NT2/D1 (cell line): ENCODE measurements around the gene PSMA6.
A peak's percentile ranks its signal among the peaks of the same experiment; 100 is the strongest.

ENCODE experiments used
- DNase-seq: peaks from one replicate; pipeline ENCODE4 v3.0.0-alpha.2; 2011; ENCODE audit warnings: low read depth, low spot score
- H3K27me3 ChIP-seq: 2 replicates; pipeline ENCODE4 v1.6.0; 2011; ENCODE audit warnings: mild to moderate bottlenecking; ENCODE audit not compliant: insufficient read length, insufficient read depth
- H3K36me3 ChIP-seq: 2 replicates; pipeline ENCODE4 v1.6.1; 2011; ENCODE audit warnings: mild to moderate bottlenecking, low read length, mixed read lengths; ENCODE audit not compliant: insufficient read depth, insufficient read length
- H3K4me1 ChIP-seq: 2 replicates; pipeline ENCODE4 v1.5.1; 2011; ENCODE audit not compliant: insufficient read depth, insufficient read length
- H3K4me3 ChIP-seq: 2 replicates; pipeline ENCODE4 v1.5.1; 2011; ENCODE audit warnings: low read depth; ENCODE audit not compliant: insufficient read length
- H3K9ac ChIP-seq: 2 replicates; pipeline ENCODE4 v1.6.0; 2011; ENCODE audit warnings: low read depth; ENCODE audit not compliant: insufficient read length
- H3K9me3 ChIP-seq: 2 replicates; pipeline ENCODE4 v1.5.1; 2011; ENCODE audit warnings: mild to moderate bottlenecking, low read length; ENCODE audit not compliant: insufficient read depth
- SUZ12 ChIP-seq: IDR thresholded peaks from 2 replicates; pipeline ENCODE4 v1.6.1; 2011; ENCODE audit not compliant: insufficient read length, insufficient read depth; ENCODE audit errors: extremely low read depth
- YY1 ChIP-seq: IDR thresholded peaks from 2 replicates; pipeline ENCODE4 v1.6.1; 2011; ENCODE audit not compliant: insufficient read length, insufficient read depth
- ZNF274 ChIP-seq: IDR thresholded peaks from 2 replicates; pipeline ENCODE4 v1.6.1; 2011; ENCODE audit warnings: mild to moderate bottlenecking, low read depth, low read length

Gene PSMA6

DNA sequence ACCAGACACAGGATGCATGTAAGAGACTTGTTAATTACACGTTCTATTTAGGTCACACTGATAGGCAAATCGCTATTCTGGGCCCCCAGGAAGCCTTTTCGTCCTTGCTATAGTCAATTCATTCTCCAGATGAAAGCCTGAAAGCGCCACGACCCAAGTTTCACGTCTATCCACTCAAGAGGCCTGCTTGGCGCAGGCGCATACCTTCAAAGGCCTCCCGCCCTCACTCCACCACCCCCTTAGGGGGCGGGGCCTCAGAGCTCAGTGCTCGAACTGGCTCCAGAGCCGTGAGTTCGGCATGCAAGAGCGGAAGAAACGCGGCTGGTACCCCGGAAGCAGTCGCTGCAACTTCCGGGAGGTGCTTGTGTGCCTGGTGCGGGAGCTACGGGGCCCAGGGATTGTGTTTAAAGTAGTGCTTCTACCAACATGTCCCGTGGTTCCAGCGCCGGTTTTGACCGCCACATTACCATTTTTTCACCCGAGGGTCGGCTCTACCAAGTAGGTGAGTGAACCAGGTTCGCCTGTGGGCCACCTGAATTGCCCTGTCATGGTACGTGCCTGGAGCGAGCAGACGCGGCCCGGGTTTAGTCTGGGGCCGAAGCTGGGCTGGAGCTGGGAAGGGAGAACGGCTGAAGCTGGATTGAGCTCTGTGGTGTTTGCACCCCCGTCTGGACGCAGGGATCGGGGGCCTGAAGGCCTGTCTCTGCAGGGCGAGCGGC lies at the start of gene PSMA6:
TSS of gene PSMA6 (plus strand) at position 332 of the 719 bp plus-strand sequence. CDS start at position 427, 95 bp downstream.
- H3K4me3 ChIP-seq, result peak within 1 kb of the TSS; percentile 94
- peaks cover 2% of the 10 kb centered on the region for H3K4me1 ChIP-seq
- no peaks in the 10 kb centered on the region for H3K27me3 ChIP-seq
- no peaks in the 10 kb centered on the region for H3K9me3 ChIP-seq
- TF ChIP-seq ZNF274 (no peak), SUZ12 (no peak), YY1 (no peak)
- H3K36me3 ChIP-seq, result peaks cover 21% of the 10 kb centered on the region
- peak within 1 kb of the TSS; percentile 96 for H3K9ac ChIP-seq
- DNase-seq, result peak; percentile 96

GRCh38 chr14:35242599-35243311 lies 49.4 kb upstream of the PSMA6 start:
- no peaks in the 10 kb centered on the region for H3K9me3 ChIP-seq
- H3K9ac ChIP-seq, result no peak overlapping the region
- no peaks in the 10 kb centered on the region for H3K4me1 ChIP-seq
- H3K36me3 ChIP-seq, result no peaks in the 10 kb centered on the region
- TF ChIP-seq SUZ12 (no peak), YY1 (no peak), ZNF274 (no peak)
- no peaks in the 10 kb centered on the region for H3K27me3 ChIP-seq
- H3K4me3 ChIP-seq, result no peak overlapping the region
- DNase-seq, result no peak

GRCh38 chr14:35243956-35244355 lies 48.2 kb upstream of the PSMA6 start:
- no peaks in the 10 kb centered on the region for H3K36me3 ChIP-seq
- no peak for DNase-seq

DNA sequence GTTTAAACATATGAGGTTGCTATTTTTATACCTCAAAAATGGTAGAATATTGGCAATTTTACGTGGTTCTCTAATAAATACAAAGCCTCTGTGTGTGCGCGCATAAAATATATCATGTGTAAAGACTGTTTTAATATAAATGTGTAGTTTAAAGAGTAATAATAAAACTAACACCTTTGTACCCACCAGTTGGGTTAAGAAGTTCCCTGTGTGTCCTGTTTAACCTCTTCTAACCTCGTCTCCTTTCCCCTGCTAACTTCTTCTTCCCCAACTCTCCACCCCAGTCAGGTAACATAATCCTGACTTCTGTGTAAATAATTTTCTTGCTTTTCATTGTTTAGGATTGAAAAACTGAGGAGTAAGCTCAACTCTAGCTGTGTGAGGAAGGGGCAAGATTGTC lies 47.6 kb upstream of the PSMA6 start:
- no peaks in the 10 kb centered on the region for H3K27me3 ChIP-seq
- no peak for TF ChIP-seq ZNF274
- no peak for TF ChIP-seq YY1
- TF ChIP-seq SUZ12, result no peak
- no peak for DNase-seq
- no peak overlapping the region for H3K9ac ChIP-seq
- no peaks in the 10 kb centered on the region for H3K4me1 ChIP-seq
- no peaks in the 10 kb centered on the region for H3K9me3 ChIP-seq
- H3K4me3 ChIP-seq, result no peak overlapping the region
- H3K36me3 ChIP-seq, result no peaks in the 10 kb centered on the region

More at GRCh38 chr14:35243956-35244355, 48.2 kb upstream of the PSMA6 start:
- Histone ChIP-seq H3K9me3 (no peaks in the 10 kb centered on the region), H3K27me3 (no peaks in the 10 kb centered on the region), H3K9ac (no peak overlapping the region), H3K4me1 (no peaks in the 10 kb centered on the region), H3K4me3 (no peak overlapping the region)
- TF ChIP-seq YY1 (no peak), SUZ12 (no peak), ZNF274 (no peak)

- no peak for DNase-seq
- H3K4me1 ChIP-seq, result no peaks in the 10 kb centered on the region
Observed at GRCh38 chr14:35245051-35245450, 47.1 kb upstream of the PSMA6 start.

GRCh38 chr14:35247777-35248475 lies 44.3 kb upstream of the PSMA6 start:
- no peak for DNase-seq
- H3K4me1 ChIP-seq, result no peaks in the 10 kb centered on the region
- H3K27me3 ChIP-seq, result no peaks in the 10 kb centered on the region
- TF ChIP-seq ZNF274 (no peak), YY1 (no peak), SUZ12 (no peak)
- H3K9me3 ChIP-seq, result no peaks in the 10 kb centered on the region
- no peaks in the 10 kb centered on the region for H3K36me3 ChIP-seq
- no peak overlapping the region for H3K4me3 ChIP-seq
- no peak overlapping the region for H3K9ac ChIP-seq

More at GRCh38 chr14:35245051-35245450, 47.1 kb upstream of the PSMA6 start:
- TF ChIP-seq YY1 (no peak), SUZ12 (no peak), ZNF274 (no peak)
- H3K27me3 ChIP-seq, result no peaks in the 10 kb centered on the region
- H3K4me3 ChIP-seq, result no peak overlapping the region
- H3K36me3 ChIP-seq, result no peaks in the 10 kb centered on the region
- no peak overlapping the region for H3K9ac ChIP-seq
- H3K9me3 ChIP-seq, result no peaks in the 10 kb centered on the region

GRCh38 chr14:35248476-35248788 lies 43.8 kb upstream of the PSMA6 start:
- H3K9me3 ChIP-seq, result no peaks in the 10 kb centered on the region
- H3K9ac ChIP-seq, result no peak overlapping the region
- H3K27me3 ChIP-seq, result no peaks in the 10 kb centered on the region
- H3K36me3 ChIP-seq, result no peaks in the 10 kb centered on the region
- H3K4me3 ChIP-seq, result no peak overlapping the region
- no peak for DNase-seq
- no peaks in the 10 kb centered on the region for H3K4me1 ChIP-seq
- TF ChIP-seq YY1 (no peak), ZNF274 (no peak), SUZ12 (no peak)
